Measurements from ENCODE around the gene KIF3C.
A peak's percentile ranks its signal among the peaks of the same experiment; 100 is the strongest.

GRCh38 chr2:25955869-25956535 lies 26.3 kb downstream of the KIF3C start:
- TF ChIP-seq, protein P1, sequence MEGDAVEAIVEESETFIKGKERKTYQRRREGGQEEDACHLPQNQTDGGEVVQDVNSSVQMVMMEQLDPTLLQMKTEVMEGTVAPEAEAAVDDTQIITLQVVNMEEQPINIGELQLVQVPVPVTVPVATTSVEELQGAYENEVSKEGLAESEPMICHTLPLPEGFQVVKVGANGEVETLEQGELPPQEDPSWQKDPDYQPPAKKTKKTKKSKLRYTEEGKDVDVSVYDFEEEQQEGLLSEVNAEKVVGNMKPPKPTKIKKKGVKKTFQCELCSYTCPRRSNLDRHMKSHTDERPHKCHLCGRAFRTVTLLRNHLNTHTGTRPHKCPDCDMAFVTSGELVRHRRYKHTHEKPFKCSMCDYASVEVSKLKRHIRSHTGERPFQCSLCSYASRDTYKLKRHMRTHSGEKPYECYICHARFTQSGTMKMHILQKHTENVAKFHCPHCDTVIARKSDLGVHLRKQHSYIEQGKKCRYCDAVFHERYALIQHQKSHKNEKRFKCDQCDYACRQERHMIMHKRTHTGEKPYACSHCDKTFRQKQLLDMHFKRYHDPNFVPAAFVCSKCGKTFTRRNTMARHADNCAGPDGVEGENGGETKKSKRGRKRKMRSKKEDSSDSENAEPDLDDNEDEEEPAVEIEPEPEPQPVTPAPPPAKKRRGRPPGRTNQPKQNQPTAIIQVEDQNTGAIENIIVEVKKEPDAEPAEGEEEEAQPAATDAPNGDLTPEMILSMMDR (conservative IDR thresholded peaks at IDR 0.05; ENCODE audit: low read depth, low read length), result 0 out of 2 replicates have a peak, but pooled peaks have one; percentile 27
- TF ChIP-seq EZH2 (IDR thresholded peaks at IDR 0.05; ENCODE audit: borderline replicate concordance, low read depth, low read length, poor library complexity, severe bottlenecking), result no peak
